ENCODE data around the gene UBXN4. TPM values are rescaled to one million over a fixed set of nuclear protein-coding genes. Genes with fewer than 3 reads are reported as not detected.
"Not testable (repeated sequence)": the region's sequence is repeated elsewhere in the genome, so short reads cannot be mapped to it uniquely, and the experiment has no call there.

UBXN4 gene
- 48.7 TPM for polyA plus RNA-seq (2012; ENCODE audit: insufficient read depth, insufficient read length, low read depth)

GRCh38 chr2:135741395-135742324, at the start of gene UBXN4:
Gene UBXN4 (plus strand): TSS chr2:135741855. CDS start chr2:135741930, 75 bp downstream.
- TF ChIP-seq CTCF (IDR thresholded peaks at IDR 0.05; ENCODE audit: low read depth, low read length), result peak; percentile 61
- peak; percentile 92 for DNase-seq
- H3K36me3 ChIP-seq, result no peaks in the 10 kb centered on the region
- H3K9me3 ChIP-seq, result no peaks in the 10 kb centered on the region
- H3K27me3 ChIP-seq, result no peaks in the 10 kb centered on the region
- no peaks in the 10 kb centered on the region for H3K4me1 ChIP-seq
- peak within 1 kb of the TSS; percentile 86 for H3K4me3 ChIP-seq (ENCODE audit: low read depth, low read length)

GRCh38 chr2:135694711-135695110, 46.9 kb upstream of the UBXN4 start:
- Histone ChIP-seq H3K4me1 (no peaks in the 10 kb centered on the region), H3K36me3 (no peaks in the 10 kb centered on the region), H3K9me3 (no peaks in the 10 kb centered on the region), H3K4me3 (ENCODE audit: low read depth, low read length) (no peak overlapping the region), H3K27me3 (no peaks in the 10 kb centered on the region)
- DNase-seq, result no peak
- no peak for TF ChIP-seq CTCF (IDR thresholded peaks at IDR 0.05; ENCODE audit: low read depth, low read length)

- no peaks in the 10 kb centered on the region for H3K27me3 ChIP-seq
These were observed 42.8 kb upstream of the UBXN4 start for GRCh38 chr2:135698838-135699237.

GRCh38 chr2:135701442-135701841, 40.2 kb upstream of the UBXN4 start:
- no peak for DNase-seq
- TF ChIP-seq CTCF (IDR thresholded peaks at IDR 0.05; ENCODE audit: low read depth, low read length), result no peak
- H3K9me3 ChIP-seq, result no peaks in the 10 kb centered on the region
- no peaks in the 10 kb centered on the region for H3K4me1 ChIP-seq
- no peaks in the 10 kb centered on the region for H3K27me3 ChIP-seq
- no peak overlapping the region for H3K4me3 ChIP-seq (ENCODE audit: low read depth, low read length)
- no peaks in the 10 kb centered on the region for H3K36me3 ChIP-seq

More at GRCh38 chr2:135698838-135699237, 42.8 kb upstream of the UBXN4 start:
- no peaks in the 10 kb centered on the region for H3K9me3 ChIP-seq
- no peak for DNase-seq
- TF ChIP-seq CTCF (IDR thresholded peaks at IDR 0.05; ENCODE audit: low read depth, low read length), result no peak
- H3K4me1 ChIP-seq, result no peaks in the 10 kb centered on the region
- no peaks in the 10 kb centered on the region for H3K36me3 ChIP-seq
- no peak overlapping the region for H3K4me3 ChIP-seq (ENCODE audit: low read depth, low read length)

GRCh38 chr2:135703300-135703699, 38.4 kb upstream of the UBXN4 start:
- H3K27me3 ChIP-seq, result no peaks in the 10 kb centered on the region
- no peaks in the 10 kb centered on the region for H3K36me3 ChIP-seq
- H3K4me3 ChIP-seq (ENCODE audit: low read depth, low read length), result no peak overlapping the region
- H3K4me1 ChIP-seq, result no peaks in the 10 kb centered on the region
- H3K9me3 ChIP-seq, result no peaks in the 10 kb centered on the region
- TF ChIP-seq CTCF (IDR thresholded peaks at IDR 0.05; ENCODE audit: low read depth, low read length), result no peak
- no peak for DNase-seq

GRCh38 chr2:135704075-135704474, 37.6 kb upstream of the UBXN4 start:
- H3K9me3 ChIP-seq; H3K4me3 ChIP-seq (ENCODE audit: low read depth, low read length); H3K27me3 ChIP-seq; H3K36me3 ChIP-seq; H3K4me1 ChIP-seq; DNase-seq: not testable (repeated sequence)

All from BE2C (cell line).